B cell (primary cell): ENCODE measurements around the gene PCDHGA10. TPM values are rescaled to one million over a fixed set of nuclear protein-coding genes. Genes with fewer than 3 reads are reported as not detected.

Source experiments
- ATAC-seq: fragments of 200-7000 bp; cut with Tn5 transposase; one replicate; pipeline ENCODE4 v1.10.0; 2021; ENCODE audit warnings: low read depth, mild to moderate bottlenecking, moderate number of reproducible peaks, moderate library complexity
- CTCF ChIA-PET: fragments of 350-600 bp; sonication (Branson Sonifier 250); formaldehyde crosslinking; loops from one replicate; lab custom pipeline; 2021; ENCODE audit warnings: antibody characterized with exemption, inconsistent platforms; lab: Charles Lee
- POLR2A ChIA-PET: fragments of 350-600 bp; sonication (Branson Sonifier 250); formaldehyde crosslinking; loops from one replicate; lab custom pipeline; 2021; ENCODE audit warnings: antibody characterized with exemption; lab: Charles Lee
- DNase-seq: peaks from one replicate; pipeline ENCODE4 v3.0.0; 2013
- H2AFZ ChIP-seq: 2 replicates; pipeline ENCODE4 v1.6.1; 2012; ENCODE audit warnings: mild to moderate bottlenecking, low read depth, low read length; ENCODE audit not compliant: insufficient read depth, poor library complexity, severe bottlenecking
- H3K27ac ChIP-seq, 2 donors: 1 replicate in 1 of 2; 2 replicates in 1 of 2; pipeline ENCODE4 v1.5.1; 2012 to 2013; ENCODE audit warnings: low read length in 2 of 2, mild to moderate bottlenecking in 2 of 2, moderate library complexity in 1 of 2
- H3K27me3 ChIP-seq, 4 experiments: fragments of 200-600 bp in 1 of 4; sonication (generic) in 1 of 4; replicated peaks in 1 of 4; 1 replicate in 2 of 4; 2 replicates in 2 of 4; pipeline versions ENCODE4 v1.6.1 to v1.7.0; 2013 to 2016; ENCODE audit warnings: low read length in 3 of 4, mild to moderate bottlenecking in 2 of 4, mixed read lengths in 1 of 4, moderate library complexity in 1 of 4; ENCODE audit not compliant: insufficient read depth in 4 of 4, control insufficient read depth in 3 of 4; ENCODE audit errors: control extremely low read depth in 1 of 4
- H3K36me3 ChIP-seq, 2 experiments: replicated peaks in 1 of 2; 1 replicate in 1 of 2; 2 replicates in 1 of 2; pipeline versions ENCODE4 v1.6.1 to v1.7.1; 2013; ENCODE audit warnings: low read length in 1 of 2; ENCODE audit not compliant: insufficient read depth in 2 of 2, control insufficient read depth in 1 of 2; ENCODE audit errors: control extremely low read depth in 1 of 2, extremely low read depth in 1 of 2
- H3K4me1 ChIP-seq, 2 donors: fragments of 200-600 bp in 1 of 2; sonication (generic) in 1 of 2; 1 replicate in 1 of 2; 2 replicates in 1 of 2; pipeline versions ENCODE4 v1.5.1 to v1.6.1; 2013 to 2017; ENCODE audit warnings: low read length in 2 of 2; ENCODE audit not compliant: control insufficient read depth in 2 of 2, insufficient read depth in 2 of 2
- H3K4me2 ChIP-seq: replicated peaks from 2 replicates; pipeline ENCODE3; 2012; ENCODE audit warnings: mild to moderate bottlenecking, low read depth, low read length; ENCODE audit not compliant: poor library complexity, severe bottlenecking
- H3K4me3 ChIP-seq, 5 experiments: fragments of 200-600 bp in 1 of 5; sonication (generic) in 1 of 5; 1 replicate in 3 of 5; 2 replicates in 2 of 5; pipeline versions ENCODE4 v1.5.1 to v1.7.0; 2011 to 2016; ENCODE audit warnings: low read length in 4 of 5, mild to moderate bottlenecking in 4 of 5, low read depth in 2 of 5, control low read depth in 1 of 5, moderate library complexity in 1 of 5; ENCODE audit not compliant: insufficient read depth in 1 of 5; ENCODE audit errors: control extremely low read depth in 1 of 5, extremely low read depth in 1 of 5
- H3K79me2 ChIP-seq: fragments of 200-600 bp; sonication (generic); one replicate; pipeline ENCODE4 v1.6.0; 2016; ENCODE audit warnings: low read length; ENCODE audit not compliant: control insufficient read depth, insufficient read depth
- H3K9ac ChIP-seq: fragments of 200-600 bp; sonication (generic); 2 replicates; pipeline ENCODE4 v1.6.1; 2017; ENCODE audit warnings: mild to moderate bottlenecking, low read length, moderate library complexity
- H3K9me3 ChIP-seq, 3 donors: one replicate each; pipeline versions ENCODE4 v1.6.1 to v1.7.1; 2013; ENCODE audit warnings: low read length in 2 of 3; ENCODE audit not compliant: control insufficient read depth in 2 of 3, insufficient read depth in 1 of 3; ENCODE audit errors: control extremely low read depth in 1 of 3
- H4K20me1 ChIP-seq: 2 replicates; pipeline ENCODE4 v1.6.0; 2012; ENCODE audit warnings: mild to moderate bottlenecking, low read length; ENCODE audit not compliant: insufficient read depth, control insufficient read depth, poor library complexity, severe bottlenecking
- H3K27ac Mint-ChIP-seq: one replicate; pipeline ENCODE4 v1.8.0; 2021; ENCODE audit warnings: mixed read lengths
- H3K27me3 Mint-ChIP-seq: one replicate; pipeline ENCODE4 v1.8.0; 2021; ENCODE audit warnings: mixed read lengths
- H3K4me1 Mint-ChIP-seq: one replicate; pipeline ENCODE4 v1.8.0; 2021; ENCODE audit warnings: mixed read lengths
- H3K4me3 Mint-ChIP-seq: one replicate; pipeline ENCODE4 v1.8.0; 2021; ENCODE audit warnings: mixed read lengths
- H3K9me3 Mint-ChIP-seq: one replicate; pipeline ENCODE4 v1.8.0; 2022; ENCODE audit warnings: mixed read lengths; ENCODE audit not compliant: insufficient read depth
- EZH2 ChIP-seq: IDR thresholded peaks from 2 replicates; pipeline ENCODE4 v1.6.1; 2012; ENCODE audit warnings: borderline replicate concordance, low read depth, mild to moderate bottlenecking, moderate library complexity, low read length; ENCODE audit not compliant: insufficient read depth, poor library complexity, severe bottlenecking
- WGBS: methylation state at CpG from one replicate; pipeline ENCODE4 v1.1.5; 2013; ENCODE audit warnings: missing lambda C conversion rate; ENCODE audit not compliant: insufficient coverage; 5-methylcytosine and 5-hydroxymethylcytosine counted together
- intact Hi-C: fragments of 100-400 bp; cut with micrococcal nuclease; formaldehyde crosslinking; loops from one replicate; pipeline ENCODE4 v1.10.0; 2022
- polyA plus RNA-seq: library from polyadenylated mRNA; depleted of rRNA; stranded (reverse); fragments of >200 nt; gene quantifications from 2 replicates; pipeline ENCODE4 v1.2.3, GENCODE V29; 2012
- total RNA-seq, 2 donors: library from RNA; stranded (reverse); fragments of 120-200 nt in 1 of 2; gene quantifications; 1 replicate in 1 of 2; 2 replicates in 1 of 2; pipeline versions ENCODE4 v1.2.3 to v1.2.4, GENCODE V29; 2013 to 2022
- TF ChIP-seq, protein P1 (sequence below): fragments of 200-600 bp; IDR thresholded peaks from one replicate; pipeline ENCODE4 v1.8.0; 2022; ENCODE audit warnings: antibody characterized with exemption, mild to moderate bottlenecking

The PCDHGA10 gene
- total and polyA plus RNA-seq, 2 donors (not counting 1 experiment from before 2014, with no cell fraction given), result 0.10 to 1.9 TPM

DNA sequence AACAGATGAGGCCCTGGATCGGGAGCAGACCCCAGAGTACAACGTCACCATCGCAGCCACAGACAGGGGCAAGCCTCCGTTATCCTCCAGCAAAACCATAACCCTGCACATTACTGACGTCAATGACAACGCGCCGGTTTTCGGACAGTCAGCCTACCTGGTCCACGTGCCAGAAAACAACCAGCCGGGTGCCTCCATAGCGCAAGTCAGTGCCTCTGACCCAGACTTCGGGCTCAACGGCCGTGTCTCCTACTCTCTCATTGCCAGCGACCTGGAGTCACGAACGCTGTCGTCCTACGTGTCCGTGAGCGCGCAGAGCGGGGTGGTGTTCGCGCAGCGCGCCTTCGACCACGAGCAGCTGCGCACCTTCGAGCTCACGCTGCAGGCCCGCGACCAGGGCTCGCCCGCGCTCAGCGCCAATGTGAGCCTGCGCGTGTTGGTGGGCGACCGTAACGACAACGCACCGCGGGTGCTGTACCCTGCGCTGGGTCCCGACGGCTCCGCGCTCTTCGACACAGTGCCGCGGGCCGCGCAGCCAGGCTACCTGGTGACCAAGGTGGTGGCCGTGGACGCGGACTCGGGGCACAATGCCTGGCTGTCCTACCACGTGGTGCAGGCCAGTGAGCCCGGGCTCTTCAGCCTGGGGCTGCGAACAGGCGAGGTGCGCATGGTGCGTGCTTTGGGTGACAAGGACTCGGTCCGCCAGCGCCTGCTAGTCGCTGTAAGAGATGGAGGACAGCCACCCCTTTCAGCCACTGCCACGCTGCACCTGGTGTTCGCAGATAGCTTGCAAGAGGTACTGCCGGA lies 6.5 kb downstream of the PCDHGA10 start:
- no peak overlapping the region for H3K4me3 ChIP-seq
- peaks cover 2 to 66% (median 54%) of the 10 kb centered on the region in 3 donors for H3K9me3 ChIP-seq
- ChIA-PET CTCF (interaction anchor here (2.5 to 3.4 kb wide), 5 partner anchors 12 to 145 kb away, joined by 14 to 30 read pairs (median 21); partner anchors contain the start of genes PCDHGA12 and PCDHGB3), POLR2A (no interaction called here)
- H3K27me3 ChIP-seq, result peaks cover 2 to 73% (median 61%) of the 10 kb centered on the region in 4 experiments
- H3K27me3 Mint-ChIP-seq, result peaks cover 62% of the 10 kb centered on the region
- H3K4me1 Mint-ChIP-seq, result peaks cover 19% of the 10 kb centered on the region
- H3K27ac ChIP-seq, result no peak overlapping the region
- H3K9me3 Mint-ChIP-seq, result peaks cover 11% of the 10 kb centered on the region
- ATAC-seq (no peak), DNase-seq (no peak)
- peak overlapping the region; percentile 43 for H3K27ac Mint-ChIP-seq
- H3K36me3 ChIP-seq, result no peaks in the 10 kb centered on the region
- 54% methylated on average over 74 of the region's 74 CpGs for WGBS
- H3K4me3 Mint-ChIP-seq, result no peak overlapping the region
- H3K4me1 ChIP-seq, result peaks cover 10 to 14% of the 10 kb centered on the region in 2 donors
- no peak for TF ChIP-seq EZH2
- TF ChIP-seq, protein P1, sequence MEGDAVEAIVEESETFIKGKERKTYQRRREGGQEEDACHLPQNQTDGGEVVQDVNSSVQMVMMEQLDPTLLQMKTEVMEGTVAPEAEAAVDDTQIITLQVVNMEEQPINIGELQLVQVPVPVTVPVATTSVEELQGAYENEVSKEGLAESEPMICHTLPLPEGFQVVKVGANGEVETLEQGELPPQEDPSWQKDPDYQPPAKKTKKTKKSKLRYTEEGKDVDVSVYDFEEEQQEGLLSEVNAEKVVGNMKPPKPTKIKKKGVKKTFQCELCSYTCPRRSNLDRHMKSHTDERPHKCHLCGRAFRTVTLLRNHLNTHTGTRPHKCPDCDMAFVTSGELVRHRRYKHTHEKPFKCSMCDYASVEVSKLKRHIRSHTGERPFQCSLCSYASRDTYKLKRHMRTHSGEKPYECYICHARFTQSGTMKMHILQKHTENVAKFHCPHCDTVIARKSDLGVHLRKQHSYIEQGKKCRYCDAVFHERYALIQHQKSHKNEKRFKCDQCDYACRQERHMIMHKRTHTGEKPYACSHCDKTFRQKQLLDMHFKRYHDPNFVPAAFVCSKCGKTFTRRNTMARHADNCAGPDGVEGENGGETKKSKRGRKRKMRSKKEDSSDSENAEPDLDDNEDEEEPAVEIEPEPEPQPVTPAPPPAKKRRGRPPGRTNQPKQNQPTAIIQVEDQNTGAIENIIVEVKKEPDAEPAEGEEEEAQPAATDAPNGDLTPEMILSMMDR, result no peak
- H4K20me1 ChIP-seq, result no peaks in the 10 kb centered on the region
- H3K79me2 ChIP-seq, result no peaks in the 10 kb centered on the region
- intact Hi-C loops, result loop anchor here (10.0 kb wide), 1 partner anchor 94 kb away; the partner anchor contains the start of gene TAF7
- no peak overlapping the region for H3K4me2 ChIP-seq
- H2AFZ ChIP-seq, result no peak overlapping the region
- H3K9ac ChIP-seq, result no peak overlapping the region
